Heart right ventricle (tissue), 16 donors: ENCODE results near the gene GPAT3. TPM values are rescaled to one million over a fixed set of nuclear protein-coding genes. Genes with fewer than 3 reads are reported as not detected.
A peak's percentile ranks its signal among the peaks of the same experiment; 100 is the strongest.

Source experiments
- ATAC-seq, 8 donors: fragments of 200-7000 bp; cut with Tn5 transposase; one replicate each; pipeline ENCODE4 v1.9.1; 2020; ENCODE audit warnings: mild to moderate bottlenecking in 8 of 8, moderate library complexity in 8 of 8, moderate number of reproducible peaks in 1 of 8
- DNase-seq, 2 donors: peaks; one replicate each; pipeline ENCODE4 v3.0.0-alpha.2; 2020
- H3K27ac ChIP-seq, 10 donors: fragments of 200-600 bp; sonication (generic) in 2 of 10; one replicate each; pipeline versions ENCODE4 v1.5.0 to v1.8.0; 2020 to 2022; ENCODE audit warnings: mild to moderate bottlenecking in 3 of 10
- H3K27me3 ChIP-seq, 7 donors: fragments of 200-600 bp; one replicate each; pipeline ENCODE4 v1.8.0; 2021 to 2022; ENCODE audit warnings: mild to moderate bottlenecking in 2 of 7
- H3K36me3 ChIP-seq, 9 donors: fragments of 200-600 bp; sonication (generic) in 1 of 9; one replicate each; pipeline versions ENCODE4 v1.5.0 to v1.8.0; 2020 to 2022; ENCODE audit warnings: mild to moderate bottlenecking in 2 of 9
- H3K4me1 ChIP-seq, 9 donors: fragments of 200-600 bp; sonication (generic) in 1 of 9; one replicate each; pipeline versions ENCODE4 v1.5.0 to v1.8.0; 2020 to 2022; ENCODE audit warnings: mild to moderate bottlenecking in 4 of 9
- H3K4me3 ChIP-seq, 10 donors: fragments of 200-600 bp; sonication (generic) in 2 of 10; one replicate each; pipeline versions ENCODE4 v1.5.0 to v1.8.0; 2020 to 2022; ENCODE audit warnings: mild to moderate bottlenecking in 7 of 10, moderate library complexity in 2 of 10
- H3K9me3 ChIP-seq, 11 donors: fragments of 200-600 bp in 10 of 11; sonication (generic) in 2 of 11; one replicate each; pipeline versions ENCODE4 v1.5.0 to v1.8.0; 2013 to 2022; ENCODE audit warnings: mild to moderate bottlenecking in 2 of 11, control low read depth in 1 of 11, moderate library complexity in 1 of 11
- CTCF ChIP-seq, 9 donors: fragments of 200-600 bp; sonication (generic) in 2 of 9; IDR thresholded peaks; one replicate each; pipeline versions ENCODE4 v1.5.0 to v1.8.0; 2021 to 2022; ENCODE audit warnings: antibody characterized with exemption in 9 of 9, mild to moderate bottlenecking in 5 of 9, moderate library complexity in 1 of 9
- WGBS, 2 donors: extraction: QIAGEN DNeasy Blood & Tissue Kit; methylation state at CpG; one replicate each; pipeline ENCODE4 v1.1.7; 2013; ENCODE audit warnings: inconsistent platforms in 1 of 2; 5-methylcytosine and 5-hydroxymethylcytosine counted together
- intact Hi-C, 10 donors: fragments of 100-400 bp; cut with DNase I; formaldehyde crosslinking; loops; one replicate each; pipeline versions ENCODE4 v1.11.1 to v1.14.2; 2022
- polyA plus RNA-seq, 2 donors: library from polyadenylated mRNA; stranded (reverse); fragments of 200-250 nt; gene quantifications; one replicate each; pipeline ENCODE4 v1.2.3, GENCODE V29; 2013
- total RNA-seq, 10 donors: library from RNA; stranded (reverse); fragmentation: NEBNext Ultra II Directional in 3 of 10; extraction: Animal tissue kit (Norgen Biotek cat#: 25700) in 3 of 10; gene quantifications; one replicate each; pipeline versions ENCODE4 v1.2.1 to v1.2.4, GENCODE V29; 2021 to 2023
- donor health status: Arrhythmogenic right ventricular cardiomyopathy.
- donor health status: ischemic (EF 13 %, LVEDD 7.1; RV severe dilation, severe dysfunction).
- donor health status: healthy with polysubstance abuse.
- donor health status: DM: no; HTN: yes; CAD: no.
- donor health status: DM: no; HTN: no; CAD: no.
- donor health status: ischemic (EF 25% LVEDD 6.9; RV normal size, moderate dysfunction).
- donor health status: ischemic (EF 25% LVEDD 5.7; RV mildly dilated, moderate dysfunction).
- donor health status: healthy.
- donor health status: DM: yes; HTN: yes; CAD: no.
- donor health status: Ischemic cardiomyopathy.
- donor health status: ischemic (EF 35%, LVEDD 5.7; RV mildly dilated, moderate dysfunction).
- donor health status: nonischemic (EF 11% LVEDD 7.7; RV severe dilation, severe dysfunction).
- donor health status: DM: yes; HTN: yes; CAD: no.
- donor health status: PGD.
- donor health status: ischemic (EF 29% LVEDD 5.4; RV normal size, mild dysfunction).
- donor health status: nonischemic (EF 23%, LVEDD 6.1; RV moderate dilation, normal function).

Gene GPAT3
- total and polyA plus RNA-seq, 12 donors: 22.2 to 82.6 (median 48.8) TPM

DNA sequence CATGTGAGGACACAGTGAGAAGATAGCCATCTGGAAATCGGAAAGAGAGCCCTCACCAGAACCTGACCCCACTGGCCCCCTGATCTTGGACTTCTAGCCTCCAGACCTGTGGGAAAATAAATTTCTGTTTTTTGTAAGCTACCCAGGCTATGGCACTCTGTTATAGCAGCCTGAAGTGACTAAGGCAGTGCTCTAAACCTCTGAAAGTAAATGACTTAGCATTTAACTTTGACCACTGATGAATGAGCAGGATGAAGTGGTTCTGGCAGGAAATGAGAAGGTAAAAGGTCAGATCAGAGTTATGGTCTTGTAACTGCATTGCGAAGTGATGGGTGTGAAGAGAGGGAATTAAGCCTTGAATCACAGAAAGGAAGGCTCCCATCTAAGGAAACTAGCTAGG lies 17.0 kb downstream of the GPAT3 start:
- ATAC-seq: peak in 4 of 8 donors; percentile 9 to 79 (median 38)
- Histone ChIP-seq H3K9me3 (no peaks in the 10 kb centered on the region), H3K27ac (peak overlapping the region in 2 of 10 donors; percentile 13 to 60), H3K4me1 (peaks cover 0 to 51% (median 23%) of the 10 kb centered on the region in 9 donors), H3K27me3 (no peaks in the 10 kb centered on the region), H3K36me3 (no peaks in the 10 kb centered on the region), H3K4me3 (no peak overlapping the region)
- intact Hi-C loops: no loop called here
- no peak for TF ChIP-seq CTCF (IDR thresholded peaks at IDR 0.05)
- 51 to 54% methylated on average over 2 of the region's 2 CpGs for WGBS, 2 donors
- DNase-seq: no peak

DNA sequence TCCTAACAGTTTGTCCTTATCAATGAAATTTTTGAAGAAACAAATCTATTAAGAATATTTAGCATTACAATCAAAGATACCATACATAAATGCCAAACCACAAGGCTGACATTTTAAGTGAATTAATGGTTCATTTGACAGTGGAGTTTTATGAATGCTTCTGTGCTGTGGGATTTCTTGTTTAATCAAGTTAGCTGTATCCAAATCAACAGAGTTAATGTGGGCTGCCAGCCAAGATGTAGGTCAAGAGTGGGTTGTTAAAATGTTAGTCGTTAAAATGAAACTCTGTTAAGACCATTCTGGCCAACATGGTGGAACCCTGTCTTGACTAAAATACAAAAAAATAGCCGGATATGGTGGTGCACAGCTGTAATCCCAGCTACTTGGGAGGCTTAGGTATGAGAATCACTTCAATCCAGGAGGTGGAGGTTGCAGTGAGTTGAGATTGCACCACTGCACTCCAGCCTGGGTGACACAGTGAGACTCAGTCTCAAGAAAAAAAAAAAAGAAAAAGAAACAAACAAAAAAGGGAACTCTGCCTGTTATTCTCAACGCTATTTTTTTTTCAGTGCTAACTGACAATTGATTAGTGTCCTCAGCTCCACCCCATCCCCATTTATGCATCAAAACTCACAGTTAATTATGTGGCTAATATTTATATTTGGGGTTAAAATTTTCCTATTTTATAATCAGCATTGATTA lies 20.2 kb downstream of the GPAT3 start:
- Histone ChIP-seq H3K27me3 (no peaks in the 10 kb centered on the region), H3K4me1 (peaks cover 0 to 62% (median 21%) of the 10 kb centered on the region in 9 donors), H3K36me3 (no peaks in the 10 kb centered on the region), H3K4me3 (no peak overlapping the region), H3K27ac (peak overlapping the region in 1 of 10 donors; percentile 56), H3K9me3 (no peaks in the 10 kb centered on the region)
- DNase-seq (no peak), ATAC-seq (no peak)
- intact Hi-C loops: no loop called here
- TF ChIP-seq CTCF (IDR thresholded peaks at IDR 0.05): no peak
- WGBS, 2 donors: 59 to 65% methylated on average over 3 of the region's 3 CpGs

GRCh38 chr4:83556816-83557215 lies 20.9 kb downstream of the GPAT3 start:
- Histone ChIP-seq H3K27ac (peak overlapping the region in 1 of 10 donors; percentile 56), H3K9me3 (no peaks in the 10 kb centered on the region), H3K27me3 (no peaks in the 10 kb centered on the region), H3K4me3 (no peak overlapping the region), H3K4me1 (peaks cover 0 to 68% (median 26%) of the 10 kb centered on the region in 9 donors), H3K36me3 (no peaks in the 10 kb centered on the region)
- intact Hi-C loops: no loop called here
- 79 to 88% methylated on average over 1 of the region's 1 CpG for WGBS, 2 donors
- no peak for ATAC-seq
- no peak for DNase-seq
- no peak for TF ChIP-seq CTCF (IDR thresholded peaks at IDR 0.05)

- 74 to 83% methylated on average over 5 of the region's 5 CpGs for WGBS, 2 donors
- no peak for DNase-seq
- Histone ChIP-seq H3K36me3 (no peaks in the 10 kb centered on the region), H3K27me3 (no peaks in the 10 kb centered on the region), H3K9me3 (no peaks in the 10 kb centered on the region), H3K4me3 (no peak overlapping the region), H3K4me1 (peaks cover 0 to 59% (median 25%) of the 10 kb centered on the region in 9 donors), H3K27ac (peak overlapping the region in 1 of 10 donors; percentile 70)
- no peak for TF ChIP-seq CTCF (IDR thresholded peaks at IDR 0.05)
- intact Hi-C loops: no loop called here
- no peak for ATAC-seq
These were observed 22.2 kb downstream of the GPAT3 start for GRCh38 chr4:83558059-83558653.
